ENCODE results near the gene BARHL1.

DNA sequence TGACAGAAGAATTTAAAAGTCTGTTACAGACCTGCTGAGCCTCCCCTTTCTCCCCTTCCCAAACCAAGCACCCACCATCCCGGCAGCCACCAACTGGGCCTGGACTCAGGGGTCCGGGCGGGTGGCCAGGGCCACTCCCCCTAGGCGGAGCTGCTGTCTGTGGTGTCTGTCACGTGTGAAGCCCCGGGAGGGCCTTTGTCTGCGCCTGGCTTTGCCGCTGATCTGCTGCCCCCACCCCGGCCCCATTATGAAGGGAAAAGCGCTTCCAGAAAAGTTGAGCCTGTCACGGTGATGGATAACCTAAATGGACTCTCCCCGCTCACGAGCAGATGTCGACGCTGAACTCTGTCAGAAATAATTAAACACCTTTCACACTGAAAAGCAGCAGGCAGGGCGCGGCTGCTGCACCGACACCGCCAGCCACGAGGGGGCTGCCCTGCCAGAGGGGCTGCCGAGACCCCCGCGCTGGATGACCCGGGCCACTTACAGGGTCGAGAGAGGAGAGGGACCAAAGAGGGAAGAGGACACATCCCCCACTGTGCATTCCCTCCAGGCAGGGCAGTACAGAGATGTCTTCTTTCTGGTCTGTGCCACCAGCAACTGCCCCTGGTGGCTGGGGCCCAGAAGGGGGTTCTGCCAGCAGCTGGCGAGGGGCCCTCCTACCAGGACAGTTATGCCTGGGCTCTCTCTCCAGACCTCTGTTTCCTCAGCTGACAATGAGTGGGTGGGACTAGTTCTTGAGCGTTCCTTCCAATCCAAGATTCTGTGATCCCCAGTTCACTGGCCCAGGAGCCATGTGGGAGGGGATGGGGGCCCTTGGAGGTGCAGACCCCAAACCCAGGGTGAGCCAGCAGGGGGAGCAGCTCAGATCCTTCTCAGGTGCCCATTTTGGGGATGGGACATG, 36.0 kb upstream of the BARHL1 start:
- TF ChIP-seq POLR2A (IDR thresholded peaks at IDR 0.05; ENCODE audit: low read depth, low read length) (no peak), POLR2AphosphoS5 (IDR thresholded peaks at IDR 0.05; ENCODE audit: insufficient read depth, low read depth, low read length) (no peak), MAX (IDR thresholded peaks at IDR 0.05; ENCODE audit: insufficient read depth, insufficient read length) (no peak)

All from endothelial cell of umbilical vein (primary cell).